GM21526 (cell line): ENCODE results near the gene SH2D4B.

ENCODE experiments used
- ATAC-seq: cut with Tn5 transposase; IDR thresholded peaks from one replicate; pipeline ENCODE4 v1.9.1; 2021; ENCODE audit warnings: moderate library complexity; ENCODE audit not compliant: unreplicated experiment, low FRiP score

The SH2D4B gene

DNA sequence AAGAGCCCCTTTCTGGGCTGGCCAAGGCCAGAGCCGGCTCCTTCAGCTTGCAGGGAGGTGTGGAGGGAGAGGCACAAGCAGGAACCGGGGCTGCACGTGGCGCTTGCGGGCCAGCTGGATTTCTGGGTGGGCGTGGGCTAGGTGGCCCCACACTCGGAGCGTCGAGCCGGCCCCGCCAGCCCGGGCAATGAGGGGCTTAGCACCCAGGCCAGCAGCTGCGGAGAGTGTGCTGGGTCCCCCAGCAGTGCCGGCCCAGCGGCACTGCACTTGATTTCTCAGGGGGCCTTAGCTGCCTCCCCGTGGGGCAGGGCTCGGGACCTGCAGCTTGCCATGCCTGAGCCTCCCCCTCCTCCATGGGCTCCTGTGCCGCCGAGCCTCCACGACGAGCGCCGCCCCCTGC lies 48.1 kb downstream of the SH2D4B start:
- ATAC-seq, result no peak

DNA sequence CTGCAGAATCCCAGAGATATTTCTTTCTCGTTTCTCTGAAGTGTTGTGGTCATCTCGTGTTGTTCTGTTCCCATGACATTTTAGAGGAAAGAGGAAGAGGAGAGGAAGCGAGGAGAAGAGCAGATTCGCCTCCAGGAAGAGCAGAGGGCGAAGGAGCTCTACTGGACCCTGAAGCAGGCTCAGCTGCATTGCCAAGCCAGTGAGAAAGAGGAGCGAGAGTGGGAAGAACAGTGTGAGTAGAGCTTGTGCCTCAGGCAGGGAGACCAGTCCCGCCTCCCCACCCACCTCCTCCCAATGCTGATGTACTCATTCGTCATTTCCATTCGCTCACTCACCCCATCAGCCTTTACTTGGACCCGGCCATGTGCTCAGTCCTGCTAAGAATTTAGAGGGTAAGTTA lies 50.8 kb downstream of the SH2D4B start:
- no peak for ATAC-seq

DNA sequence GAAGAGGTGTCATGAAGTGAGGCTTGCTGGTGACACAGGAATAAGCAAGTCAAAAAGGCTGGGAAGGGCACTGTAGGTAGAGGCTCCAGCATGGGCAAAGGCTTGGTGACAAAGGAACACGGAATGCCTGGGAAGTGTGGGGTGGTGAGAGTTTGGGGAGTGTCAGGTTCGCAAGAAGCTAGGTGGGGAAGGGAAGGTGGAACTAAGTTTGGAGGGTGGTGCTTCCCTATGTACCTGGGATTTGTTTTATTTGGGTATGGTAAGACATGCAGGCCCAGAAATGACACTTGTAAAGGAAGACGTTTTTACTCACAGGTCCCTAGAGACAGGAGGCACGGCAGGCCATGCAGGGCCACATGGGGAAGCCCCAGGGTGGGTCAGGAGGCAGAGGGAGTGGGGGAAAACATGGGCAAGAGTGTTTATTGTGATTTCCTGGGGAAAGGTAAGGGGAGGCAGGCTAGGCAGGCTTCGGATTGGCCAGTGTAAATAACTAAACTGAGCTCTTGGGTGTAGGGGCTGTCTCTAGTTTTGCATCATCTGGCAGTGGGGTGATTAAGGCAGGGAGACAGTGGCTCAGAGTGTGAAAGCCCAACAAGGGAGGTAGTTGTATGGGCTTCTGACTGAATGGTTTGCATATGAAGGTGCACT lies 52.1 kb downstream of the SH2D4B start:
- peak; percentile 89 for ATAC-seq

DNA sequence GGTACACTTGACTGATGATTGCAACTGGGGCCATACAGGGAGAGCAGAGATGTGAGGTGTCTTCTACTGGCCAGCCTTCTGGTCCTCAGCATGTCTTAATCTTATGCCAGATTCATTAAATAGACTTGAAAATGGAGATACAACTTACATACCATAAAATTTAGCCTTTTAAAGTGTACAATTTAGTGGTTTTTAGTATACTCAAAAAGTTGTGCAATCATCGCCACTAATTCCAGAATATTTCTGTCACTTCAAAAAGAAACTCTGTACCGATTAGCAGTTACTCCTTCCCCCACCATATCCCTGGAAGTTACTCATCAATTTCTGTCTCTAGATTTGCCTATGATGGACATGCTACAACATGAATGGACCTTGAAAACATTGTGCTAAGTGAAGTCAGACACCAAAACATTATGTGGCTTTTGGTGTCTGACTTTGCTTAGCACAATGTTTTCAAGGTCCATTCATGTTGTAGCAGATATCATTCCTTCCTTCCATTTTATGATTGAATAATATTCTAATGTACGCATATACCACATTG lies 53.0 kb downstream of the SH2D4B start:
- no peak for ATAC-seq

DNA sequence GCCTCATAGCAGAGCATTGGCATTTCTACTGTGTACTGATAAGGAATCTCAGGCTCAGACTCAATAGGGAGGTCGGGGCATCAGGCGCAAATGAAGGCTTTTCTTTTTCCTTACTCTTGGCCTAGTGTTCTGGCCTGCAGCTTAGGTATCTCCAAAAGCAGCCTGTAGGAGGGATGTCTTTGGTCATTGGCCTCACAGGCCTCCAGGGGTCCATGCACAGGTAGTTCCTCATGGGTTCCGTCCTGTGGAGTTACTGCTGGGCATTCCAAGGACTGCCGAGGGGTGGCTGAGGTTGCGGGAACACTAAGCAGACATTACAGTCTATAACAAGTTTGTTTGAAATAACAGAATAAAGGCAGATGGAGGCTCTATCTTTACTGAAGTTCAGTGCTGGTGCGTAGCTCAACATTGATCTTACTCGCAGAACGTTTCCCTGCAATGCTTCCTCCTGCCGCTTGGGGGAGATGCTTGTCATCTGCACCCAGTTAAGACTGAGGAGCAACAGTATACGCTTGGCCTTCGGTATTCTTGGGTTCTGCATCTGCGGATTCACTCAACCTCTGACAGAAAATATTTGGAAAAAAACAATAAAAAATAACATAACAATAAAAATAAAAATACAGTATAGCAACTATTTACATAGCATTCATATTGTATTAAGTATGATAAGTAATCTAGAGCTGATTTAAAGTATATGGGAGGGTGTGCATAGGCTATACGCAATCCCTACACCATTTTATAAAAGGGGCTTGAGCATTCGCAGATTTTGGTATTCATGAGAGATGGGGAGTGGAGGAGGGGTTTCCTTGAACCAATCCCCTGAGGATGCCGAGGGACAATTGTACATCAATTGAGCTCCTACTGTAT lies 58.9 kb downstream of the SH2D4B start:
- ATAC-seq, result peak; percentile 33

DNA sequence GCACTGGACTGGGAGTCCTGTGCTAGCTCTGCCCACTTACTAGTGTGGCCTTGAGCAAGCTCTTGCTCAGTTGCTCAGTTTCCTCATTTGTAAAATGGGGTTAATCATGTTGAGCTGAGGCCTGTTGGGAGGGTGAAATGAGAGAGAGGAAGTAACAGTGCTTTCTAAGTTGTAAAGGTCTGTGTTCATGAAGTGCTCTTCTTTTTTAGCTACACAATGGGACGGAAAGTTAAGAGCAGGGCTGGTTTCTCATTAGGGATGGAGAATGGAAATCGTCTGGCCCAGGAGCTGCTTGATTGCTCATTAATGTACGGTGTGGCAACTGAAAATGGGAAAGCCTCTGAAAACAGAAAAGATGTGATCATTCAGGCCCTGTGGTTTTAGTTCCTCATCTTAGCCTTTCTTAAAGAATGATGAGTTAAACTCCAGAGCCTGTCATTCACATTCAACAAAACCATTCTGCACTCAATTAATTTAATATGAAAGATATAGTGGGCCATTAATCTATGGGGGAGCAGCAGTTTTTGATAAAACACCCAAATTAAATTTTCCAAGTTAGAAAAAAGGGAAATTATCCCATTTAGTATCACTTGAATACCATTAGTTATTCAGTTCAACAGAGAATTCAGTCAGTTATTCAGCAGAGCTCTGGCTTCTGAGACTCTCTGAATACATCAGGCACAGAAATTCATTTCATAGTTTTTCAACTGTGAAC lies 60.5 kb downstream of the SH2D4B start:
- ATAC-seq, result peak; percentile 73

DNA sequence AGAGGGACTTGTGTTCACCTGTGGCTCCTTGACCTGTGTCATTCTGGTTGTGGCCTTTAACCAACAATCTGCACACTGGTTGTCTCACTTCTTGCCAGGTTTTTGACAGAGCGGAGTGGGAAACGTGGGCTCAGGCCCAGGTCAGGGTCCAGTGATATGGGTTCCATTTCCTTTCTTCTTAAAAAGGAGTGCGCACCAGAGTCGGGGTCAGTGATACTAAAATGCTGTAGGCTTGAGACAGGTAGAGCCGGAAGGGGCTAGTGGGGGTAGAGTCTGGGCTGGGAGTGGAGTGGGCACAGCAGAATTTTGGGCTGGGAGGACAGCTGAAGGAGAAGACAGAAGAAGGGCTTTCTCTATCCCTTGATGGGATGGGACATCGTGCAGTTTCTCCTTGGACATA lies 61.2 kb downstream of the SH2D4B start:
- no peak for ATAC-seq

DNA sequence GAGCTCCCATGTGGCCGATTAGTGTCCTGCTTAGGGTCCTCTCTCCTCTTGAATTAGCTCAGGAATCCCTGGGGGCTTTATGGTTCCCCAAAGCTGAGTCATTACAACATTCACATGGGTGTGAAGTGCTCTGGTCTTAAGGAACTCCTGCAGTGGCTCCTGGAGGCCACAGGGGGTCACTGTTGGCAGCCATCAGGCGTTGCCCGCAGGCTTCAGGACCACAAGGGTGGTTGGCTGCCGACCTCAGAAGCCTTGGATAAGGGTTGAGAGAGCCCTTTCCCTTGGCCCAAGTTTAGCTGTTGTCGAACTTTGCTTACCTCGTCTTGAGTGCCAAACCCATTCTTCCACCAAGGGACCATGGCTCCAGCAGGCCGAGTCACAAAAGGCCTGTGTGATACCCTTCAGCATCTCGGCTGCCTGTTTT lies 61.7 kb downstream of the SH2D4B start:
- peak; percentile 66 for ATAC-seq

DNA sequence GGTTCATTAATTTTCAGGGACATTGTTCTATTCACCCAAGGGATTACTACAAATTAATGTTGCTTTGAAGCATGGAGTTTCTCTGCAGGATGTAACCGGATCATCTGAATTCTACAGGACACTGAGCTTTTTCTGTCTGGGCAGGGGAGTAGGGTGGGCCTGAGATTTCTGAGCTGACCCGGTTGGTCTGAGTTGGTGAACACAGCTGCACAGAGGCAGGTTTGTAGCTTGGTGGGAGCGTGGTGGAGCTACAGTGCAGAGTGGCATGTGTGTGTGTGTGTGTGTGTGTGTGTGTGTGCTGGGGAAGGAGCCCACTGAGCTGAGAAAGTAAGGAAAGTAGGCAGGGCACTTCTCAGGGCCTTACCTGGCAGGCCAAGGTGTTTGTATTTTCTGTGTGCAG lies 62.6 kb downstream of the SH2D4B start:
- no peak for ATAC-seq

DNA sequence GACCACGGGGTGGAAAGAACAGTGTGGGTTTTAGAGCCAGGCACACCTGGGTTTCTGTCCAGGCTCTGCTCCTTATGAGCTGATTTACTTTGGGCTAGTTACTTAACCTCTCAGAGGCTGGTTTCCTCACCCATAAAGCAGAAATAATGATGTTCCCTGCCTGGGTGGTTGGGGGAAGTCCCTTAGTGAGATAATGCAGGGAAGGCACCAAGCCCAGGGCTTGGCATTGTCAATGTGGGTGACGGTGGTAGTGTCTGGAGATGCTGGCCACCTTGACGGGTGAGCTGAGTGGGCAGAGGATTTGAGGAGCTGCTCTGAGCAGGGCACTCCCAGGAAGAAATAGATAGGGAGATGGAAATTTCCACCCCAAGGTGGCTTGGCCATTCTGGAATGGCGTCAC lies 65.2 kb downstream of the SH2D4B start:
- ATAC-seq, result no peak

DNA sequence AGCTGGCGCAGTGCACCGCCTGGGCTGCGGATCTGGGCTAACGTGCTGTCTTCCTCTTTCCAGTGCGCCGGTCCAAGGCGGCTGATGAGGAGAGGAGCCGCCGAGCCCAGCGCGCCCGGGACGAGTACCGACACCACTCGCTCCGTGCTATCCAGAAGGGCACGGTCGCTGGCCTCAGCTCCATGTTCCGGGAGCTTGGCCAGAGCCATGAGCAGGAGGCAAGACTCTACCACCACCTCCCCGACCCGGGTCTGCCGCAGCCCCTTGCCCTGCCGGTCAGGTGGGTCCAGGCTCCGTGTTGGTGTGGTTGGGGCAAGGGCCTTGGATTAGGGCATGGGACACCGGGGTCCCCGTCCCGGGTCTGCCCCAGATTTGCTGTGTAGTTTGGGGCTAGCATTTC lies 65.8 kb downstream of the SH2D4B start:
- no peak for ATAC-seq

DNA sequence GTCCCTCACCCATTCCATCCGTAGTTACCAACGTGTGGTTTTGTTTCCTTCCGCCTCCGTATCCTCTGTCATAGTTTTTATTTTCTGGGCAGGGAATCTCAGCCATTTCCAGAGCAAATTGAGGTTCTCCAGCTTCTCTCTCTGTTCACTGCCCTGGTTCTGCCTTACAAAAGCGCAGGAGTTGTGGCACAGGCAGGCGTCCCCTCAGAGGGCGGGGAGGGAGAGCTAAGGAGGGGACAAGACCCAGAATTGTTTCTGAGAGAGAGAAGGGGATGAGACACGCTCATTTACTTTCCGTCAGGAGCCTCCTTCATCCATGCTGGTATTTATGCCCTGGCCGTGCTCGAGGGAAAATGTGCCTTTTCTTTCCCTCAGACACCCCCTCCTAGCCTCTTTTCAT lies 71.0 kb downstream of the SH2D4B start:
- ATAC-seq, result no peak

DNA sequence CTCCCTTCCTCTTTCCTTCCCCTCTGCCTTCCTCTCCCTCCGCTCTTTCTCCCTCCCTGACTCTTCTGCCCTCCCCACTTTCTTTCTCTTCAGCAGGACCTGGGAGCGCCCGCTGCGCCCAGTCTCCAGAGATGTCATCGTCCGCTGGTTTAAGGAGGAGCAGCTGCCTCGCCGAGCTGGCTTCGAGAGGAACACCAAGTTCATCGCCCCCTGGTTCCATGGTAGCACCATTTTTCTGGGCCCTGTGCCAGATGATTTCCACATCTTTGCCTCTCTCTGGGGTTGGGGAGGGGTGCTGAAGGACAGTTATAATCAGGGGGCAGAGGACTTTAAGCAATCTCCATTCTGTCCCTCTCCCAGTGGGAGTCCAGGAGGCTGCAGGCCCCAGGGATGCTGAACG lies 71.6 kb downstream of the SH2D4B start:
- ATAC-seq, result no peak

DNA sequence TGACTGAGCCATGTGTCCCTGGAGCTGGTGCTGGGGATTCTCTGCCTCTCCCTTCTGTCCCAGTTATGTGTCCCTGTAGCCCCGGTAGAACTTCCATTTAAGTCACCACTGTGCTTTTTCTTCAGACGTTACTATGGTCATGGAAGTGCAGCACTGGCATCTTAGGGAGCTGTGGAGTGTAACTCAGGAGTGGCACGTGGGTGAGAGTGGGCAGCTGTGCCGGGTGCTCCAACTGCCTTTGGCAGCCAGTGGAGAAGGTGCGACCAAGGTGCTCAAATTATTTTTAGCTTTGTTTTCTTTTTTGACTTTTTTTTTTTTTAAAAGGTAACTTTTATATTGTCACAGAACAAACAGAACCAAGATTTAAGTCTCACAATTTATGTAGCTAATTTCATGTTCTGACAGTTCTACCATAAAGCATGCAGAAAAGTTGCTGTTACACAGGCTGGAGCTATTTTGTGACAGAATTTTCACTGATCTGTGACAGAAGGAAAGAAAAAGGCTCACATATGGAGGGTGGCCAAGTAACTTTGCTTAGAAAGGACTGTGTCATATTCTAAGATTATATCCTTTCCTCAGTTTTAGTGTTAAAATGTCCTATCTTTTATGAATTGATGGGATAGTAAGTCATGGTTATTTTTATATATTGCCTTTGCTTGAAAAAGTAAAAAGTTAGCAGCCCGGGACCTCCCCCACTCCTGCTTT lies 73.9 kb downstream of the SH2D4B start:
- no peak for ATAC-seq

DNA sequence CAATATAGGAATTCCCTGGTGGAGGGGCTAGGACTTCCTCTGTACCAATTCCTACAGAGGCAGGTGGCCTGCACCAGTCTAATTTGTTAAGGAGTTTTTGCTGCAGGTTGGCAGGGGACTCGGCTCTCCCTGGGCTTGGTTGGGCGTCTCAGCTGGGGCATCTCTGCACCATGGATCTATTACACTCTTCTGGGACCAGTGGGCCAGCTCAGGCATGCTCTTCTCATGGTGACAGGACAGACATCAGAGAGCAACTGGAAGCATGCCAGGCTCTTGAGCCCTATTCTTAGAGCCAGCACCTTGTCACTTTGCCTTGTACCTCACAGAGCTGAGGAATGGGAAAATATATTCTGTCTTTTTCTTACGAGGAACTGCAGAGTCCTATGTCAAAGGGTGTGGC lies 74.6 kb downstream of the SH2D4B start:
- no peak for ATAC-seq

DNA sequence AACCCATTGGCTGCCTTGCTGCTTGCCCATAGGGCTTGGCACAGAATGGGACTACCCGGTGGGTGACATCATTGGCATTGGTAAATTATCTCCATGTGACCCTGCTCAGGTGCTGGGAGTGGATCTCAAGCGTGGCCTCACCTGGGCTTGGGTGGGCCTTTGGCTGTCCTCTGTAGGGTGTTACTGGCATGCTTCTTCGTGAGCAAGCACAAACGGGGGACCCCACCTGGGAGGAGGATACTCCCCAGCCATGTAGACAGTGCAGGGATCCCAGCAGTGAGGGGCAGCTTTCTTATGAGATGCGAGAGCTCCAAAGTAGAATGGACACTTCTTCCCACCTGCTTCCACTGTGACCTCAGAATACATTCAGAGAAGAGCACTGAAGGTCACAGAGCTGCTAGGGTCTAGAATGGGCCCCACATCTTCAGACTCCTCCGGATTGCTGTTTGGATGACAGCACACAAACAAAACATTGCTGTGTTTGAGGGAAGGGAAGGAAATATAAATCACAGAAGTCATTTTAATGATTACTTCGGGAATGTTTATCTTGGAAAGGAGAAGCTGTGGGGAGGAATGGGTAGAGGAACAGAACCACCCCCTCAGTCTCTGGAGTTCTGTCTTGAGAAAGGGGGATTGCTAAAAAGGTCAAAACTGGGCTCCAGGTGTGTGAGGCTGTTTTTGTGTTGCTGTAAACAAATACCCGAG lies 75.9 kb downstream of the SH2D4B start:
- no peak for ATAC-seq

DNA sequence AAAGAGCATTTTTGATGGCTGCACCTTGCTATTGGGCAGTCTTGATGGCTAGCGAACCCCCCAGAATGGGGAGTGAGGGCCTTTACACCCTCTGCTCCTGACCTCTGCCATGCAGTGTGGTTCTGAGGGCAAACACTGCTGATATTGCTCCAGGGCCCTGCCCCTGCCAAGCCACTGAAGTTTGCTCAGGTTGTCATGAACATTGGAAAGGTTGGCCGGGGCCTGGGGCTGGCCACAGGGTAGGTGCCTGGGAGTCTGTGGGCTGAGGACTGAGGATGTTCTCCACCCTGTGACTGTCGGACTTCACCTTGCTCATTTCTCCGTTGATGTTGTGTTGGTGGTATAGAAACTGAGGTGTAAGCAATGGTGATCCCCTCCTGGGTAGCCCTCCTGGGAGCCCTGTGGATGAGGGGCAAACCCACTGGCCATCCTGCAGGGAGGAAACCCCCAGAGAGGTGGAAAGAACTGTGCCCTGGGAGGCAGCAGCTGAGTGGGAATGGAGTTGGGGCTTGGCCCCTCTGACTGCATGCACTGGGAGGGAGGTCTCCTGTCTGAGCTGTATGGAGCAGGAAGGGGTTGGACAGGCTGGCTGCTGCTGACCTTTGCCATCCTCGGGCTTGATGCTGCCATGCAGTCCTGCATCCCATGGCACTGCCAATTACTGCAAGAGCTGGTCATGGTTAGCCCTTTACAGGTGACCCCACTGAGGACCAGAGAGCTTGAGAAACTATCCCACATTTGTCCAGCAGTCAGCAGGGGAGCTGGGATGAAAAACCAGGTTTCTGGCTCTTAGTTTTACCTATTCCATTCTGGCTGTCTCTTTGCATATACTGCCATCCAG lies 77.1 kb downstream of the SH2D4B start:
- no peak for ATAC-seq

DNA sequence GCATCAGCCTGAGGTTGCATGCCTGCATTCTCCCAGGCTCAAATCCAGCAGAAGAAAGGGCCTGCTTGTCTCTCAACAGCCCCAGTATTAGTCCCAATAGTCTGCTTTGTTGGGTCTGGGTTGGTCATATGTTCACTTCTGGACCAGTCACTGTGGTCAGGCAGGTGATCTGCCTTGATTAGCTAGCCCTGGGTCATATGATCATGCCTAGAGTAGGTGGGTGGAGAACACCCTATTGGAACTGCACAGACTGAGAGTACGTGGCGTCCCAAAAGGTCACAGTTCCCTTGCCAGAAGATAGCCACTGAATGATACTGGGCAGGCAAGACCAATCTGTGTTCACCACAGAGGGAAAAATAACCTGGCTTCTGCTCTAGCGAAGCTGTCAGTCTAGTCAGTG lies 80.1 kb downstream of the SH2D4B start:
- ATAC-seq, result no peak

DNA sequence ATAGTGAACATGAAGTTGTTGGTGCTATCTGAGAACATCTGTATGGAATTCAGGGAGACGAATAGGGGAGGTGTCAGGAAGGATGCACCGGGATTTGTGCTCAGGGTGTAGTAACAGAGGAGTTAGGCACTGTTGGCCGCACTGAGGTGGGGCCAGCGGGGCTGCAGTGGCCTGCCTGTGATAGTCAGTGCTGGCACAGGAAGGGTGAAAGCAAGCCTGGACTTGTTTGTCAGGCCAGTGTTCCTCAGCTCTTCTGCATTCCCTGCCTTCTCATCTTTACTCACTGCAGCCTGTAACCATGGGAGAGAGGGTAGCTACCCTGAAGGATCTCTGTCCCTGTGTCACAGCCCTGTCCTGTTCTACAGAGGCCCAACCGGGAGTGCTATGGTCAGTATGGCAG lies 81.3 kb downstream of the SH2D4B start:
- no peak for ATAC-seq
